Omental fat pad (tissue), 4 donors: ENCODE results near the gene TMEM127. TPM values are rescaled to one million over a fixed set of nuclear protein-coding genes. Genes with fewer than 3 reads are reported as not detected.
"Not testable (repeated sequence)": the region's sequence is repeated elsewhere in the genome, so short reads cannot be mapped to it uniquely, and the experiment has no call there.

ENCODE experiments used
- ATAC-seq: fragments of 150-250 bp; one replicate; pipeline ENCODE4 v1.9.1; 2016; ENCODE audit warnings: mild to moderate bottlenecking, moderate library complexity; ENCODE audit not compliant: low FRiP score
- DNase-seq: peaks from one replicate; pipeline ENCODE4 v3.0.0-alpha.2; 2019; ENCODE audit warnings: low spot score
- total RNA-seq, 4 donors: library from RNA; depleted of rRNA; stranded (reverse); fragments of >200 nt; gene quantifications; one replicate each; pipeline ENCODE4 v1.1.0, GENCODE V29; 2016
- TF ChIP-seq, protein P1 (sequence below), 3 donors: fragments of 450-650 bp; IDR thresholded peaks; one replicate each; pipeline ENCODE4 v1.5.1; 2016 to 2017; ENCODE audit warnings: antibody characterized with exemption in 3 of 3, mild to moderate bottlenecking in 3 of 3, moderate library complexity in 2 of 3

TMEM127 gene
- total RNA-seq, 4 donors from 2014 or later = 34.5 to 52.1 (median 43.2) TPM

DNA sequence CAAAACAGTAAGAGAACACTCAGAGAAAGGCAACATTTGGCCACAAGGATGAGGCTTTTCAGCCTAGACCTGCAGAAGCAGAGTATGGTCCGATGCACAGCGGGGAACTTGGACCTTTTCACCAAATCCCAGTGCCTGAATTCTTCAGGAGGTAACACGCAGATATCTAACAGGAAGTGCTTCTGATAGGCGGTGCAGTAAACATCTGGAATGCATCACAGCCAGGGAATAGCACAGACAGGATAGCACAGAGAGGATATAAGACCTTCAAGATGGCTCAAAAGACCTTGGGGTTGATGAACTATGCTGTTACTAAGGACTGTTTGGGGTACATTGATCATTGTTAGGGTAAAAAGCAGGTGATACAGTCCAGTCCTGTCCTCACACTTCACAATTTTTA, 1.7 kb downstream of the TMEM127 start:
- TF ChIP-seq, protein P1, sequence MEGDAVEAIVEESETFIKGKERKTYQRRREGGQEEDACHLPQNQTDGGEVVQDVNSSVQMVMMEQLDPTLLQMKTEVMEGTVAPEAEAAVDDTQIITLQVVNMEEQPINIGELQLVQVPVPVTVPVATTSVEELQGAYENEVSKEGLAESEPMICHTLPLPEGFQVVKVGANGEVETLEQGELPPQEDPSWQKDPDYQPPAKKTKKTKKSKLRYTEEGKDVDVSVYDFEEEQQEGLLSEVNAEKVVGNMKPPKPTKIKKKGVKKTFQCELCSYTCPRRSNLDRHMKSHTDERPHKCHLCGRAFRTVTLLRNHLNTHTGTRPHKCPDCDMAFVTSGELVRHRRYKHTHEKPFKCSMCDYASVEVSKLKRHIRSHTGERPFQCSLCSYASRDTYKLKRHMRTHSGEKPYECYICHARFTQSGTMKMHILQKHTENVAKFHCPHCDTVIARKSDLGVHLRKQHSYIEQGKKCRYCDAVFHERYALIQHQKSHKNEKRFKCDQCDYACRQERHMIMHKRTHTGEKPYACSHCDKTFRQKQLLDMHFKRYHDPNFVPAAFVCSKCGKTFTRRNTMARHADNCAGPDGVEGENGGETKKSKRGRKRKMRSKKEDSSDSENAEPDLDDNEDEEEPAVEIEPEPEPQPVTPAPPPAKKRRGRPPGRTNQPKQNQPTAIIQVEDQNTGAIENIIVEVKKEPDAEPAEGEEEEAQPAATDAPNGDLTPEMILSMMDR (IDR thresholded peaks at IDR 0.05) = no peak
- no peak for DNase-seq
- ATAC-seq = no peak

DNA sequence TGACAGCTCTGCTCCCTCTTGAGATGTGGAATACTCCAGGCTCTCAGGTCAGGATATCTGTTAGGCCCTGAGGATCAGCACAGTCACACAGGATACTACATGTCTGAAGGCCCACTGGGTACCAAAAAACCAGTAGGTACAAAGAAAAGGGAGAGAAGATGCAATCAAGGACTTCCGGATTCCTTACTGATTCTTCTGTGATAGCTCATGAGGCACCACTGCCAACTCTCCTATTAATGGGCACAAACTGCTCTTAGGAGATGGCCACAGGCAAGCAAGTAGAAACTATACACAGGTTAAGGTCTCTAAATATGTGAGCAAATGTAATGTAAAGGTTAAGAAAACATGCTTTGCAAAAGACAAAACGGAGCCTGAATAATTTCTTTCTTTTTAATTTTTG, 3.5 kb downstream of the TMEM127 start:
- ATAC-seq (no peak), DNase-seq (no peak)
- TF ChIP-seq, protein P1 (IDR thresholded peaks at IDR 0.05) = no peak

DNA sequence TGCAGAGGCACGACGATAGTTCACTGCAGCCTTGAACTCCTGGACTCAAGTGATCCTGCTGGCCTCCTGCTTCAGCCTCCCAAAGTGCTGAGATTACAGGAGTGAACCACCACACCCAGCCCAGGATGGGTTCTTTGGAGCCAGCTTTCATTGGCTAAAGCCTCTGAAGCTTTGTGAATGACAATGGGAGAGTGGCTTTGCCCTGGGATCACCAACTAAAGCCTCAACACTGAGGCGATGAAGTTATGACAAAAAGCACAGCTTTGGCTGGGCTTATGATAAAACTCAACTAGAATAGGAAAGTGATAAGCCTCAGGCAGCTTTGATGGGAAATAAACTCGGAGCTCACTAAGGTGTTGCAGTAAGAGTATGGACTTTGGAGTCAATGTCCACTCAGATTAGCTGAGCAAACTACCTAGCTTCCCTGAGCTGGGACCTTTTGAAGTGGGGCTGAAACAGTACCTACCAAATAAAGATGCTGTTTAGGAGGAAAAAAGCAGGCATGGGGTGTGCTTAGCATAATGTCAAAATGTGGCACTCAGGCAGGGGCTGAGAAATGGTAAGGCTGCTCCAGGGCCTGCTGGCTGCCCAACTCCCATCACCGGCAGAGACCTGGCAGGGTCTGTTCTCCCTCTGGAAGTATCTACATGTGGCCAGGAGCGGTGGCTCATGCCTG, 4.3 kb downstream of the TMEM127 start:
- DNase-seq (no peak), ATAC-seq (no peak)

DNA sequence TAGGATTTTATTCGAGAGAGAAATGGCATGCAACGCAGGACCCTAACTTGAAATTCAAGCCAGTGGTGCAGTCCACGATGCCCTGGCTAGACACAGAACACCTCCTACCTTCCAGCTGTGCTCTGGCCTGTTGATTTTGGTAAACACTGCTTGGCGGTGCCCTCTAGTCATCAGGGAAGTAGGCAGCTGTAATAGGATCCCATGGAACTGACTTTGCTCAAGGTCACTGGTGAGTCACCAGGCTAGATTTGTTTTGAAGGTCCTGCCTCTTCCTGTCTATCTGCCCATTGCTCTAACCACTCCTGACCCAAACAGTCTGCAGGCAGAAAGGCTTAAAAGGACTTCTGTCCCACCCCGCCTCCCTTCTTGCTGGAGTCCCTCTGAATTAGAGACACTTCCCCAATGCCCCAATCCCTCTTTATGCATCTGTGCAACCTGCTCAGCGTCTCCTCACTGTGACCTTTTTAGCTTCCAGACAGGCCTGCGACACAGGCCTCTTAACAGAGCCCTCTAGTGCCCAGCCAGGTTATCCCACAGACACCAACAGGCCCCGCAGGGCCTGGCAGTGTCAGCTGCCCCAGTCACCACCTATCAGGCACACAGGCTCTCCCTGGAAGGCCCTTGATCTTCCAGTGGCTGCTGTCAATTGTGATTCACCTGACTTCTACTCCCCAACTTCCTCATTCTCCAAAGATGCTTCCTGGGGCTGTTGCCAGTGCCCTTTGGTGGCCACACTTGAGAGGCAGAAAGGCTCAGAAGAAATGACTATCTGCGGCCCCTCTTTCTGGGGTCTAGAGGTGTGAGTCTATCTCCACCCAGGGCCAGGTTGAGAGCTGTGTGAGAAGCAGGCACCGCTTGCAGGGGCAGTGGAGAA, 5.2 kb downstream of the TMEM127 start:
- ATAC-seq (peak; percentile 91), DNase-seq (no peak)
- TF ChIP-seq, protein P1 (IDR thresholded peaks at IDR 0.05) = no peak

More for the DNA sequence above, 4.3 kb downstream of the TMEM127 start:
- TF ChIP-seq, protein P1 (IDR thresholded peaks at IDR 0.05) = no peak

DNA sequence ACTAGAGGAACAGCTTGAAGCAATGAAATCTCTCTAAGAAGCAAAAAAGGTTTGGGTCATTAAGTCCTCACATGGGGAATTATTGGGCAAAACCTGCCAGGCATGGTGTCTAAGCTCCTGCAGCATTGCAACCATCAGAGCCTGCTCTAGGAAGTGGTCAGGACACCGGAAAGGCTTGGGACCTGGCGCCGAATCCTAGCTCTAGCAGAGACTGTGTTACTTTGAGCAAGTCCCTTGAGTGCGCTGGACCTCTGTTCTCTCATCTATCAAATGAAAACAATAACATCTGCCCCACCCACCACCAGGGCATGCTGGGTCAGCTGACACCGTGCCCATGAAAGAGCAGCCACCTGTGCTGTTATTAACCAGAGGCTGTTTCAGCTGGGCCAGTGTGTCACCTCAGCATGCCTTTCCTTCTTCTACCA, 6.3 kb downstream of the TMEM127 start:
- no peak for ATAC-seq
- DNase-seq = no peak
- TF ChIP-seq, protein P1 (IDR thresholded peaks at IDR 0.05) = no peak

DNA sequence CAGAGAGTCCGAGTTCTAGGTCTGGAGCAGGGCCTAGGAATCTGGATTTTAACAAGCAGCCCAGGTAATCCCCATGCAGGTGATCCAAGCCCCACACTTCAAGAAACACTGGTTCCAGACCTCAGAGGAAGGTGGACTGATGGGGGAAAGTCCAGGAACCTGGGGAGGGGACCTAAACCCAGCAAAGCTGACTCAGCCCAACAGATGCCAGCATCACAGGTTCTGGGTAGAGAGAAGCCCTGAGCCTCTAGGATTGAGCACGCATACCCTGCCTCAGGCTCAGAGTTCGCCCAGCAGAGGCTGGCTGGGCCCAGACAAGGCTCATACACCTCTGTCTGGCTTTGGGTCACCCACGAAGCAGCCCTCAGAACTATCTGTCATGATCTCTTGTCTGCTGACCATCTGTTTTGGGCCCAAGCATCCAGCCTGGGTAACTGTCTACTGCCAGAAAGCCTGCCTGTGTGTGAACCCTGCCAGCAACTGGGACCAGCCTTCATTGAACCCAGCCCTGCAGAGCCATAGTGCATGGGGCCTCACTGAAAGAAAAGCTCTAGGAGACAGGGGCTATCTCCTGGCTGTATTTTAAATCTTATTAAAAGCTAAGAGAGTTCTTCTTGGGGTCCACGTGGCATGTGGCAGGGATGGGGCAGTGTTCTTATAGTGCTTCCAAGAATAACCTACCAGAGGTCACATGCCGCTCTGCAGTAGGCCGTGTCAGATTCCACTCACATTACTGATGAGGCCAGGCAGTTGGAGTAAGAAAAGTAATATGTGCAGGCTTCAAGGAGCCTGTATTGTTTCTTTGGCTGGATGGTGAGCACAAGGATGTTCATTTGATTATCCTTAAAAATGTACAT, 7.4 kb downstream of the TMEM127 start:
- DNase-seq = no peak
- ATAC-seq = no peak
- TF ChIP-seq, protein P1 (IDR thresholded peaks at IDR 0.05) = no peak

DNA sequence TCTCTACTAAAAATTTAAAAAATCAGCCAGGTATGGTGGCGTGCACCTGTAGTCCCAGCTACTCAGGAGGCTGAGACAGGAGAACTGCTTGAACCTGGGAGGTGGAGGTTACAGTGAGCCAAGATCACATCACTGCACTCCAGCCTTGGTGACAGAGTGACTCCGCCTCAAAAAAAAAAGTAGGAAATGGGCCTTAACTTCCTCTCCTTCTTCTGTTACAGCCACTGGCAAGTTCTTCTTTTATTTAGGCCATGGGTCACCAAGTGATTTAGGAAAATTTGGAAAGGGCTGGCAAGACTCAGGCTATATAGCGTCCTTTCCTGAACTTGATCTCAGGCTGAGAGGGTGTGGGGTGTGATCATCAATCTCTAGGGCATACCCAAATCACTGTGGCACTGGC, 8.1 kb downstream of the TMEM127 start:
- not testable (repeated sequence) for ATAC-seq, DNase-seq
